CD4-positive, alpha-beta T cell treated with Interleukin-1 beta for 1 hour (primary cell): ENCODE results near the gene FAM72C.
A peak's percentile ranks its signal among the peaks of the same experiment; 100 is the strongest.
"Not testable (repeated sequence)": the region's sequence is repeated elsewhere in the genome, so short reads cannot be mapped to it uniquely, and the experiment has no call there.

Experiments used
- DNase-seq, 2 donors: peaks; one replicate each; pipeline ENCODE4 v3.0.0-alpha.2; 2020 to 2022

Gene FAM72C

GRCh38 chr1:143984721-143985473, 13.1 kb upstream of the FAM72C start:
- DNase-seq: not testable (repeated sequence)

DNA sequence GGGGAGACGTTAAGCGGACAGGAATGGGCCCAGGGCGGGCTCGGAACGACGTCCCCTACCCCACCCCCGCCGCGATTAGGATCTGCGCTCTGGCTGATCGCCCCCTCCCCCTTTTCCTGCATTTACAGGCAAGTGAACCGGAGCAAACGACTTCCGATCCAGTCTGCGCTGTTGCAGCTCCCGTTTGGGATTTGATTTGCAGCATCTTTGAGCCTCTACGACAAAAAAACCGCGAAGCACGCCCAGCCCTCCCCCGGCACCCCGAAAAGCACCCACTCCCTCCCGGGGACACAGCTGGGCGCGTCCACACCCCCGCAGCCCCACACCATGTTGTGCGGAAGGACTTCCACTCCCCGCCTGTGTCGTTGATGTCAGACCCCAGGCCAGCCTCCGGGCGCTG, 2.6 kb upstream of the FAM72C start:
- DNase-seq: peak; percentile 4 to 9

GRCh38 chr1:143973876-143974414, 2.2 kb upstream of the FAM72C start:
- not testable (repeated sequence) for DNase-seq

DNA sequence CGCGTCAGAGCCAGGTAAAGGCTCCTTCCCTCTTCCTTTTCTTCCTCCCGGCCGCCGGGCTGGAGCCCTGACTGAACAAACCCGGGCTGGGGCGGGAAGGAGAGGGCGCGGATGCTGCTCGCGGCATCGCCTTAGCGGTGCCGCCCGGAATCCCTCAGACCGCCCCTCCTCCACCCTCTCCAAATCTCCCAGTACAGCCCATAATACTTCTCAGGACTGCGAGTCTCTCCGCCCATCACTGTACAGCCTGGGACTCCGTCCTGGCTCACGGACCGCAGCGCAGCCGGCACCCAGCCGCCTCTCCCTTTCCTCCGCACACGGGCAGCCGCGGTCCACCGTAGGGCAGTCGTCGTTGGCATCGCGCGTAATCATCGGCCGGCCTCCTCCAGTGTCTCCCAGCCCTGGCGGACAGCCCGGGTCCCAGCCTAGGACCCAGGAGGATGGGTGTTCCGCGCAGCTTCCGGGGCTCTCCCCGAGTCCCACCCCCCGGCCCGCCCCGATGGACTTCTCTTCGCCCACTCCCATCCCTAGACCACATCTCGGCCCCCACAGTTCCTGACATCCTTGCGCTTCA, 1.1 kb upstream of the FAM72C start:
- DNase-seq: not testable (repeated sequence)

GRCh38 chr1:143965860-143966259, 5.9 kb downstream of the FAM72C start:
- DNase-seq: not testable (repeated sequence)

DNA sequence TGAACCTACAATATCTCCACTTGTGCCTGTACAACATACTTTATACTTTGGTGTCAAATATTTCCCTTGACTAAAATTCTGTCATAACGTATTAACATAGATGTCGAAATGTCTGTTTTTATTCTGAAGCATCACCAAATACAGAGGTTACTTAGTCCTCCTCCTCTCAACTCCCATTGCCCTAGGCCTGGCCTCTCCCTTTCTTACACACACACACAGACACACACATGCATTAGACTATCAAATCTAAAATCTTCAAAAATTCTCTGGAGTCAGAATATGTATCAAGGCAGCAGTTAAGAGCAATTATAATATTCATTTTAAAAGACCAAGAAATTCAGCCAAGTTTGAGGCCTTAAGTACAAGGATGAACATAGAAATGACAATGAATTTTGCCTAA, 7.5 kb downstream of the FAM72C start:
- DNase-seq: not testable (repeated sequence)

DNA sequence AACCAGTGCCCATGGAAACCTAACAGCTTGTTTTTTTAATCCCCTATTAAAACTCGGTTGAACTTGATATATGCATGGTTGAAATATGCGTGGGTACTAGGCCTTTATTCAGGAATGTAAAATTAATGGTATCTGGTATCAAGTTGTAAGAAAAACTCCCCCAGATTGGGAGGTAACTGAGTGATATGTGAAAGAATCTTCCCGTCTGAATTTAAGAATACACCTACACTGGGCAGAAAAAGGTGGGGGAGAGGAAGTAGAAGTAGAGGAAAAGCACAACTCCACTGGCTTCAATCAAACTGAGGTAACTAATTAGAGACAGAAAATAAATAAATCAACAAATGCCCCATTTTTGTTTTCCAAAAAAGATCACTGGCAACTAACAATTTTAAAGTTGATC, 15.9 kb downstream of the FAM72C start:
- DNase-seq: not testable (repeated sequence)

DNA sequence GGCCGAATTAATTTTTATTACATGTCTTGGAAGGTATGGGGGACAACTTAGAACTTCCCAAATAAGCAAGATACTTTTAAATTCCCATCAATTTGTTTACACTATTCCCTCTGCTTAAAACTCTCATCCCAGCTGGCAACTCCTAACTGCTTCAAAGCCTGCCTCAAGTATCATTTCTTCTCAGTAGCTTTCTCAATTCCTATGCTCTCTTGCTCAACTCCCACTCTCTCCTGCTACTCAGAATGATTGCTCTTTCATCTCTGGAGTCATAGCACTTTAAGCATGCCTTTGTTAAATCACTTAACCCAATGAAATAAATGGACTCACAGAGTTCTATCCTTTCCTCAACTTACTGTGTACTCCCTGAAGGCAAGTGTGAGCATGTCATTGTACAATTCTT, 18.9 kb downstream of the FAM72C start:
- DNase-seq: not testable (repeated sequence)

DNA sequence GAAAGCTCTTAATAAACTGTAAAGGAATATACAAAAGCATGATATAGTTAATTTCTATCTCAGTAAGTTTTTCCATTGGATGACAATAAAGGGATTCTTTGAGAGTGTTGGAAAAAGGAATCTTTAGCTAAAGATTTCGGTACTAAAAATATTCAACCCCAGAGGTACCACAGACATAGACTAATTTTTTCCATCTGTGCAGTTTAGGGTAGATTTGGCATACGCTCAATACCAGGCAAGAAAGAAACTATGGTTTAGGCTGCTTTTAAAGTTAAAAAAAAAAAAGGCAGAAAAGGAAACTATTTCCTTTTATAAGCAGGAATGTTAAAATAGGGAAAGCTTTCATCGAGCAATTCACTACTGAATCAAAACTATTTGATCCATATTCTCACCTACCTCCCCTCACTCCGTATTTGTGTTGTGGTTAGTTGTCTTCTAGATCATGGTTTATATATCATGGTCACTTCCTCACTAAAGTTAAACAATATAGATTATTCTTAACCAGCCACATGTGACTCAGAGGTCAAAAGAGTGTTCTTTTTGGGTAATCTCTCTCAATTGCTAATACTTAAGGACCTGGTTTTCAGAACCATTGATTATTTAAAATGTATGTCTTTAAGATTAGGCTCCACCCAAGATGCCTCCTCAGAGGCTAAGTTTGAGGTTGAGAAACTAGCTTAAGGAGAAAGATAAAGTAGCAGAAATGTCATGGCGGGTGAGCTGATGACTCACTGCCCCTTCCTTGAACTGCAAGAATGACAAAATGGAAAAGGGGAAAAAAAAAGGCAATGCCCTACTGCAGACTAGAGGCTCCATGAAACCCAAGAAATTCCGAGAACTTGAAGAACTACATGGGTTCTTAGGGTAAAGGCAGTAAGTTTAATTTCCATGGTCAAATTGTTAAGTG, 20.0 kb downstream of the FAM72C start:
- not testable (repeated sequence) for DNase-seq

DNA sequence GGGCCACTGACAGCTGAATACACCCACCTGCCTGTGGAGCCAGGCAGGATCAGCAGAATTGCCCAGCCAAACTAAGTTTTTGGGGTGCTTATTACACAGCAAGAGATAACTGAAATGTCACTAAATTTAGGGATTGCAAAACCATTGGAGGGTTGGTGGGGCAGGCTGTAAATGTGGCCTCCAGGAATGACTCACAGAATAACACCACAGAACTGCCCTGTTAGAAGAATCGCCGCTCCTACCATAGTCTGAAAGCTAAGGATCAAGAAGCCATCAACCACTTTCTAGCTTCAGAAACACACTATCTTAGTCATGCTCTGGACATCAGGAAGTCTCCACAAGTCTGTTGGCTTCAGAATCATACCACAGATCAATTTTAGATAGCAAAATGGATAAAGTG, 24.0 kb downstream of the FAM72C start:
- not testable (repeated sequence) for DNase-seq

DNA sequence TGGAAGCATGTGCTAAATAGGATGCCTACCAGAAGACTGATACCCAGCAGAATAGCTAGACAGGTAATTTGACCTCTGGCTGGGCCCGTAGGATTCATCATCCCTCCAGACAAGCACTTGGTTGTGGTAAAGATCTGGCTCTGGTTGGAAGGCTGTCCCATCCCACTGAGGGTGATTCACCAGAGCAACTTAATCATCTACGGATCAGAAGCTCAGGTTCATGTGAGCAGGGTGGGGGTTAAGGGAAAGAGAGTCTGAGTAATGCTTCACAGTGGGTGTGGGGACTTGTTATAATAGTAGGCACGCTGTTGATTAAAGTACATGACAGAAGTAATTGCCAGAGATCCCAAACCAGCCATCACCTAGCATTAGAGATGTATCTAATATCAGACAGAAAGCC, 26.5 kb downstream of the FAM72C start:
- DNase-seq: not testable (repeated sequence)

DNA sequence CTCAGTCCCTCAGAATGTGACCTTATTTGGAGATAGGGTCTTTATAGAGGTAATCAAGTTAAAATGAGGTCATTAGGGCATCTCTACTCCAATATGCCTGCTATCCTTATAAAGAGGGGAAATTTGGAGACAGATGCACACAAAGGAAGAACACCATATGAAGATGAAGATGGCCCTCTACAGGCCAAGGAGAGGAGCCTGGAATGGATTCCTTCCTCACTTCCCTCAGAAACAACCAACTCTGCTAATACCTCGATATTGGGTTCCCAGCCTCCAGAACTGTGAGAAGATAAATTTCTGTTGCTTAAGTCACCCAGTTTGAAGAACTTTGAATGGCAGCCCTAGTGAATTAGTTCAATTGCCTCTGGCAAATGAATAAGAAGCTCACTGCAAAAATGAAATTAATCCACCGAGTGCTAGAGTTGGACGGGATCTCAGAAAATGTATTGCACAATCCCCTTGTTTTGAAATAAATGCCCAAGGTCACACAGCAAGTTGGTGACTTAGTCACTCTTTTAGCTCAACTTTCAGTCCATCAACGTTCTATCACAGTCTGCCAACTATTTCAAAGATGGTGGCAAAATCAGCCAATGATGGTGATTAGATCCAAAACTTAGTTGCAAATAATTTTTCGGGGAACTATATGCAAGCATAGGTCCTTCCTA, 27.1 kb downstream of the FAM72C start:
- DNase-seq: not testable (repeated sequence)

- not testable (repeated sequence) for DNase-seq
Measured at GRCh38 chr1:143943319-143943978, 28.3 kb downstream of the FAM72C start.

GRCh38 chr1:143942238-143942860, 29.4 kb downstream of the FAM72C start:
- DNase-seq: not testable (repeated sequence)

- not testable (repeated sequence) for DNase-seq
Measured at GRCh38 chr1:143939666-143940065, 32.1 kb downstream of the FAM72C start.

DNA sequence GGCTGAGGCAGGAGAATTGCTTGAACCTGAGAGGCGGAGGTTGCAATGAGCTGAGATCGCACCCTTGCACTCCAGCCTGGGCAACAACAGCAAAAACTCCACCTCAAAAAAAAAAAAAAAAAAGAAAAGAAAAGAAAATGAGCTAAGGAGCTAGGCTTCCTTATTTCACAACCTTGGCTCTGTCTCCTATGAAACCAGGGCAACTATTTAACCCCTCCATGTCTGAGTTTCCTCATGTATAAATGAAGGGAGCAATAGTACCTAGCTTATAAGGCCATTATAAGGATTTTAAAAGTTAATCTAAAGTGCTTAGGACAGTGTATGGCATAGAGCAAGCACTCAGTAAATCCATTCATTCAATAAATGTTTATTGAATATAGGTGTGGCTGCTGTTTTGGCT, 32.9 kb downstream of the FAM72C start:
- DNase-seq: not testable (repeated sequence)

DNA sequence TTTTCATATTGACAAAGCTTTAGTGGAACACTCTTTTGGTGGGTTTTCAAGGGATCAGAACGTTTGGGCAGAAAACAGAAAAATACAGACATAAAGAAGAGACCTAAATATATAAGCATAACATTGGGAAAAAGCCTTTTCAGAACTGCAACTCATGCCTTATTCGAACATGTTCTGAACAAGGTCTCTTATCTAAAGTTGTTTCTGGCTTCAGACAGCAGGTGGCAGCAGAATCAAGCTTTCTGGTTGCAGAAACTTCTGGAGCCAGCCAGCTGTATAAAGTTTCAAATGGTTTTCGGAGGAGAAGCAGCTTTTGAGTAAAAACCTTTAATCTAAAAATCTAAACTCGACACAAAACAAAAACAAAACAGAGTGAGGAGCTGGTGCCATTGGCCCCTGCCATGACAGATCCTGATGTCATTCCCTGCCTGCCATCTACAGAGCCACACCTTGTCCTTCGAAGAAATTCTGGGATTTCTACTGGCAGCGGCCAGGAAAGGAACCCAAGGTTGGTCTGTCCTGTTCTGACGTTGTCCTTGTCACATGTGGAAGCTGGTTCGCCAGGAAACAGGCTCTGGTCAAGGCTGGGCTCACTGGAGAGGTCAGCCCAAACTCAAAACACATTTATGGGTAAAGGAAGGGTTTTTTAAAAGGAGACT, 35.2 kb downstream of the FAM72C start:
- peak; percentile 37 to 56 for DNase-seq

DNA sequence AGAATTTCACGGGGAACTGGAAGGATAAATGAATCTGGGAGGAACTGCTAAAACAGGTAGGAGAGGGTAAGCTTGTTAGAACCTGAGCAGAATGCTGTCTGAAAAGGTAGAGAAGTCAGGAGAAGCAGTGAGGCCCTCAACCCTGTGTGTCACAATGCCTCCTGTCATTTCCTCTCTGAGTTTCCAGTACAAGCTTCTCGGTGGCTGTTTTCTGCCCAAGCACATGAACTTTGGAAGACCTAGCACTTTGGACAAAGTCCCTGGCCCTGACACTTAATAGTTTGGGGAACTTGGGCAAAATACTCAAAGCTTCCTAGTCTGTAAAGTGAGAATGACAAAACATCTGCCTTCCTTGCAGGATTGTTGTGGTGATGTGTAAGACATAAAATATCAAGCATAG, 52.7 kb downstream of the FAM72C start:
- DNase-seq: not testable (repeated sequence)

DNA sequence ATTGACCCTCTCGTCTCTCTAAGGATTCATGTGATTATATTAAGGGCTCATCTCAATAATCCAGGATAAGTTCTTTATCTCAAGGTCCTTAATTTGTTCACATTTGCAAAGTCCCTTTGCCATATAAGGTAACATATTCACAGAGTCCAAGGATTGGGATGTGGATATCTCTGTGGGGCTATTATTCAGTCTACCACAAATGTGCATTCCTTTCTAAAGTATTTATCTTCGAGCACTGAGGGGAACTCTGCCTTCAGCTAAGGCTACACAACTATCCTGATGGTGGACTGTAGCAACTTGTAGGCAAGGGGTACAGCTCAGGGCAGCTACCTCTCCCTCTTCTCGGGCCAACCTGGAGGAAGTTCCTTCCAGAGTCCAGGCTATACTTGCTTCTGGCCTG, 53.2 kb downstream of the FAM72C start:
- DNase-seq: not testable (repeated sequence)

DNA sequence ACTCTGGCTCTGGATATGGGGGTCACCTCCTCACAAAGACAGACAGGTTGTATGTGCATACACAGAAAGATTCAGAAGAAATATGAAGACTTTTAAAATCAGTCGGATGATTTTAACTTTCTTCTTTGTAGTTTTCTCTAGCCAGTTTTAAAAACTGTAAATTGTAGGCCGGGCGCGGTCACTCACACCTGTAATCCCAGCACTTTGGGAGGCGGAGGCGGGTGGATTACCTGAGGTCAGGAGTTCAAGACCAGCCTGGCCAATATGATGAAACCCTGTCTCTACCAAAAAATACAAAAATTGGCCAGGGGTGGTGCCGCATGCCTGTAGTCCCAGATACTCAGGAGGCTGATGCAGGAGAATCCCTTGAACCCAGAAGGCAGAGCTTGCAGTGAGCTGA, 58.1 kb downstream of the FAM72C start:
- not testable (repeated sequence) for DNase-seq
